B cell (primary cell): ENCODE data around the gene ACKR2. TPM values are rescaled to one million over a fixed set of nuclear protein-coding genes. Genes with fewer than 3 reads are reported as not detected.

ENCODE experiments used
- ATAC-seq: fragments of 200-7000 bp; cut with Tn5 transposase; one replicate; pipeline ENCODE4 v1.10.0; 2021; ENCODE audit warnings: low read depth, mild to moderate bottlenecking, moderate number of reproducible peaks, moderate library complexity
- CTCF ChIA-PET: fragments of 350-600 bp; sonication (Branson Sonifier 250); formaldehyde crosslinking; loops from one replicate; lab custom pipeline; 2021; ENCODE audit warnings: antibody characterized with exemption, inconsistent platforms; lab: Charles Lee
- POLR2A ChIA-PET: fragments of 350-600 bp; sonication (Branson Sonifier 250); formaldehyde crosslinking; loops from one replicate; lab custom pipeline; 2021; ENCODE audit warnings: antibody characterized with exemption; lab: Charles Lee
- DNase-seq: peaks from one replicate; pipeline ENCODE4 v3.0.0; 2013
- H2AFZ ChIP-seq: 2 replicates; pipeline ENCODE4 v1.6.1; 2012; ENCODE audit warnings: mild to moderate bottlenecking, low read depth, low read length; ENCODE audit not compliant: insufficient read depth, poor library complexity, severe bottlenecking
- H3K27ac ChIP-seq, 2 donors: 1 replicate in 1 of 2; 2 replicates in 1 of 2; pipeline ENCODE4 v1.5.1; 2012 to 2013; ENCODE audit warnings: low read length in 2 of 2, mild to moderate bottlenecking in 2 of 2, moderate library complexity in 1 of 2
- H3K27me3 ChIP-seq, 4 experiments: fragments of 200-600 bp in 1 of 4; sonication (generic) in 1 of 4; replicated peaks in 1 of 4; 1 replicate in 2 of 4; 2 replicates in 2 of 4; pipeline versions ENCODE4 v1.6.1 to v1.7.0; 2013 to 2016; ENCODE audit warnings: low read length in 3 of 4, mild to moderate bottlenecking in 2 of 4, mixed read lengths in 1 of 4, moderate library complexity in 1 of 4; ENCODE audit not compliant: insufficient read depth in 4 of 4, control insufficient read depth in 3 of 4; ENCODE audit errors: control extremely low read depth in 1 of 4
- H3K36me3 ChIP-seq, 2 experiments: replicated peaks in 1 of 2; 1 replicate in 1 of 2; 2 replicates in 1 of 2; pipeline versions ENCODE4 v1.6.1 to v1.7.1; 2013; ENCODE audit warnings: low read length in 1 of 2; ENCODE audit not compliant: insufficient read depth in 2 of 2, control insufficient read depth in 1 of 2; ENCODE audit errors: control extremely low read depth in 1 of 2, extremely low read depth in 1 of 2
- H3K4me1 ChIP-seq, 2 donors: fragments of 200-600 bp in 1 of 2; sonication (generic) in 1 of 2; 1 replicate in 1 of 2; 2 replicates in 1 of 2; pipeline versions ENCODE4 v1.5.1 to v1.6.1; 2013 to 2017; ENCODE audit warnings: low read length in 2 of 2; ENCODE audit not compliant: control insufficient read depth in 2 of 2, insufficient read depth in 2 of 2
- H3K4me2 ChIP-seq: replicated peaks from 2 replicates; pipeline ENCODE3; 2012; ENCODE audit warnings: mild to moderate bottlenecking, low read depth, low read length; ENCODE audit not compliant: poor library complexity, severe bottlenecking
- H3K4me3 ChIP-seq, 5 experiments: fragments of 200-600 bp in 1 of 5; sonication (generic) in 1 of 5; 1 replicate in 3 of 5; 2 replicates in 2 of 5; pipeline versions ENCODE4 v1.5.1 to v1.7.0; 2011 to 2016; ENCODE audit warnings: low read length in 4 of 5, mild to moderate bottlenecking in 4 of 5, low read depth in 2 of 5, control low read depth in 1 of 5, moderate library complexity in 1 of 5; ENCODE audit not compliant: insufficient read depth in 1 of 5; ENCODE audit errors: control extremely low read depth in 1 of 5, extremely low read depth in 1 of 5
- H3K79me2 ChIP-seq: fragments of 200-600 bp; sonication (generic); one replicate; pipeline ENCODE4 v1.6.0; 2016; ENCODE audit warnings: low read length; ENCODE audit not compliant: control insufficient read depth, insufficient read depth
- H3K9ac ChIP-seq: fragments of 200-600 bp; sonication (generic); 2 replicates; pipeline ENCODE4 v1.6.1; 2017; ENCODE audit warnings: mild to moderate bottlenecking, low read length, moderate library complexity
- H3K9me3 ChIP-seq, 3 donors: one replicate each; pipeline versions ENCODE4 v1.6.1 to v1.7.1; 2013; ENCODE audit warnings: low read length in 2 of 3; ENCODE audit not compliant: control insufficient read depth in 2 of 3, insufficient read depth in 1 of 3; ENCODE audit errors: control extremely low read depth in 1 of 3
- H4K20me1 ChIP-seq: 2 replicates; pipeline ENCODE4 v1.6.0; 2012; ENCODE audit warnings: mild to moderate bottlenecking, low read length; ENCODE audit not compliant: insufficient read depth, control insufficient read depth, poor library complexity, severe bottlenecking
- H3K27ac Mint-ChIP-seq: one replicate; pipeline ENCODE4 v1.8.0; 2021; ENCODE audit warnings: mixed read lengths
- H3K27me3 Mint-ChIP-seq: one replicate; pipeline ENCODE4 v1.8.0; 2021; ENCODE audit warnings: mixed read lengths
- H3K4me1 Mint-ChIP-seq: one replicate; pipeline ENCODE4 v1.8.0; 2021; ENCODE audit warnings: mixed read lengths
- H3K4me3 Mint-ChIP-seq: one replicate; pipeline ENCODE4 v1.8.0; 2021; ENCODE audit warnings: mixed read lengths
- H3K9me3 Mint-ChIP-seq: one replicate; pipeline ENCODE4 v1.8.0; 2022; ENCODE audit warnings: mixed read lengths; ENCODE audit not compliant: insufficient read depth
- EZH2 ChIP-seq: IDR thresholded peaks from 2 replicates; pipeline ENCODE4 v1.6.1; 2012; ENCODE audit warnings: borderline replicate concordance, low read depth, mild to moderate bottlenecking, moderate library complexity, low read length; ENCODE audit not compliant: insufficient read depth, poor library complexity, severe bottlenecking
- WGBS: methylation state at CpG from one replicate; pipeline ENCODE4 v1.1.5; 2013; ENCODE audit warnings: missing lambda C conversion rate; ENCODE audit not compliant: insufficient coverage; 5-methylcytosine and 5-hydroxymethylcytosine counted together
- intact Hi-C: fragments of 100-400 bp; cut with micrococcal nuclease; formaldehyde crosslinking; loops from one replicate; pipeline ENCODE4 v1.10.0; 2022
- polyA plus RNA-seq: library from polyadenylated mRNA; depleted of rRNA; stranded (reverse); fragments of >200 nt; gene quantifications from 2 replicates; pipeline ENCODE4 v1.2.3, GENCODE V29; 2012
- total RNA-seq, 2 donors: library from RNA; stranded (reverse); fragments of 120-200 nt in 1 of 2; gene quantifications; 1 replicate in 1 of 2; 2 replicates in 1 of 2; pipeline versions ENCODE4 v1.2.3 to v1.2.4, GENCODE V29; 2013 to 2022
- TF ChIP-seq, protein P1 (sequence below): fragments of 200-600 bp; IDR thresholded peaks from one replicate; pipeline ENCODE4 v1.8.0; 2022; ENCODE audit warnings: antibody characterized with exemption, mild to moderate bottlenecking

Gene ACKR2
- total and polyA plus RNA-seq, 2 donors (not counting 1 experiment from before 2014, with no cell fraction given) = 0.31 to 1.7 TPM

- DNase-seq (no peak), ATAC-seq (no peak)
- Histone ChIP-seq H2AFZ (no peak overlapping the region), H3K36me3 (no peaks in the 10 kb centered on the region), H3K27ac (no peak overlapping the region), H3K9me3 (no peaks in the 10 kb centered on the region), H3K4me3 (no peak overlapping the region), H4K20me1 (no peaks in the 10 kb centered on the region), H3K79me2 (no peaks in the 10 kb centered on the region), H3K27me3 (no peaks in the 10 kb centered on the region), H3K4me1 (peaks cover 23 to 26% of the 10 kb centered on the region in 2 donors), H3K9ac (no peak overlapping the region), H3K4me2 (no peak overlapping the region)
- Mint-ChIP-seq H3K9me3 (no peaks in the 10 kb centered on the region), H3K27me3 (peaks cover 5% of the 10 kb centered on the region), H3K27ac (no peak overlapping the region), H3K4me3 (no peak overlapping the region), H3K4me1 (peaks cover 37% of the 10 kb centered on the region)
- TF ChIP-seq EZH2 = no peak
- TF ChIP-seq, protein P1, sequence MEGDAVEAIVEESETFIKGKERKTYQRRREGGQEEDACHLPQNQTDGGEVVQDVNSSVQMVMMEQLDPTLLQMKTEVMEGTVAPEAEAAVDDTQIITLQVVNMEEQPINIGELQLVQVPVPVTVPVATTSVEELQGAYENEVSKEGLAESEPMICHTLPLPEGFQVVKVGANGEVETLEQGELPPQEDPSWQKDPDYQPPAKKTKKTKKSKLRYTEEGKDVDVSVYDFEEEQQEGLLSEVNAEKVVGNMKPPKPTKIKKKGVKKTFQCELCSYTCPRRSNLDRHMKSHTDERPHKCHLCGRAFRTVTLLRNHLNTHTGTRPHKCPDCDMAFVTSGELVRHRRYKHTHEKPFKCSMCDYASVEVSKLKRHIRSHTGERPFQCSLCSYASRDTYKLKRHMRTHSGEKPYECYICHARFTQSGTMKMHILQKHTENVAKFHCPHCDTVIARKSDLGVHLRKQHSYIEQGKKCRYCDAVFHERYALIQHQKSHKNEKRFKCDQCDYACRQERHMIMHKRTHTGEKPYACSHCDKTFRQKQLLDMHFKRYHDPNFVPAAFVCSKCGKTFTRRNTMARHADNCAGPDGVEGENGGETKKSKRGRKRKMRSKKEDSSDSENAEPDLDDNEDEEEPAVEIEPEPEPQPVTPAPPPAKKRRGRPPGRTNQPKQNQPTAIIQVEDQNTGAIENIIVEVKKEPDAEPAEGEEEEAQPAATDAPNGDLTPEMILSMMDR = no peak
- CTCF ChIA-PET = interaction anchor here (1.2 to 2.3 kb wide), 3 partner anchors 12 to 30 kb away, joined by 5 to 7 read pairs (median 6); no protein-coding TSS in a partner anchor
- intact Hi-C loops = no loop called here
- 92% methylated on average over 5 of the region's 6 CpGs for WGBS
- POLR2A ChIA-PET = no interaction called here
These were observed 42.1 kb downstream of the ACKR2 start for GRCh38 chr3:42851228-42851834.

- ChIA-PET POLR2A (no interaction called here), CTCF (interaction anchor here (1.2 to 2.3 kb wide), 2 partner anchors 21 to 29 kb away, joined by 5 to 7 read pairs; no protein-coding TSS in a partner anchor)
- Mint-ChIP-seq H3K9me3 (no peaks in the 10 kb centered on the region), H3K27ac (no peak overlapping the region), H3K4me3 (no peak overlapping the region), H3K4me1 (peaks cover 32% of the 10 kb centered on the region), H3K27me3 (peaks cover 5% of the 10 kb centered on the region)
- DNase-seq (no peak), ATAC-seq (no peak)
- Histone ChIP-seq H3K27me3 (no peaks in the 10 kb centered on the region), H3K27ac (no peak overlapping the region), H3K9me3 (no peaks in the 10 kb centered on the region), H3K79me2 (no peaks in the 10 kb centered on the region), H3K4me2 (no peak overlapping the region), H3K4me1 (peaks cover 18 to 21% of the 10 kb centered on the region in 2 donors), H3K9ac (no peak overlapping the region), H4K20me1 (no peaks in the 10 kb centered on the region), H3K36me3 (no peaks in the 10 kb centered on the region), H3K4me3 (no peak overlapping the region), H2AFZ (no peak overlapping the region)
- WGBS = 91% methylated on average over 1 of the region's 2 CpGs
- no peak for TF ChIP-seq EZH2
- TF ChIP-seq, protein P1 = no peak
- intact Hi-C loops = no loop called here
These were observed 43.2 kb downstream of the ACKR2 start for GRCh38 chr3:42852441-42852840.
